DOHH2 (cell line): Measurements from ENCODE around the gene TLX2.

Experiments
- EZH2phosphoT487 ChIP-seq: fragments of 200-600 bp; sonication (generic); IDR thresholded peaks from 2 replicates; pipeline ENCODE4 v1.6.1; 2017; ENCODE audit warnings: borderline replicate concordance, mild to moderate bottlenecking, antibody characterized with exemption, low read length, moderate library complexity, mixed read lengths
- TF ChIP-seq, protein P1 (sequence below): fragments of 200-600 bp; sonication (generic); IDR thresholded peaks from one replicate; pipeline ENCODE4 v1.5.1; 2014; ENCODE audit warnings: antibody characterized with exemption, mild to moderate bottlenecking, low read depth, low read length; ENCODE audit not compliant: poor library complexity, severe bottlenecking

DNA sequence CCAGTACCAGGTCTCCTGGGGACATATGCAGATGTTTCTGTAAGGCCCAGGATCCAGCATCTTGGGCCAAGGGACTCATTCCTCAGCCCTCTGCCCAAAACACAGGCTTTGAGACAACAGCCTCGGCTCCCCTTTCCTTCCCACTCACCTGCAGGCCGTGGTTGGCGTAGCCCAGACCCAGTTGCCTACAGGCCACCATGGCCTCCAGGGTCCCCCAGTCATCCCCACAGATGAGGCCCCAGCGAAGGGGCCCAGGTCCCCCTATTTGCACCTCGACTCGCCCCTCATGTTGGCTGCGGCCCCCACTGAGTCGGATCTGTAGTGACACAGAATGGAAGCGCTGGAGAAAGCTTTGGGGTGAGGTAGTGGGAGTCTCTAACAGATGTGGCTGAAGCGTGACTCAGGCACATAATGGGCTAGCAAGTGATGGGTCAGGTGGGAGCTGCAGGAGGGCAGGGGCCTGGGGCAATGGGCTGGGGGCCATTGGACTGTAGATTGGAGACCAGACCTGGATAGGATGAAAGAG lies 21.3 kb downstream of the TLX2 start:
- TF ChIP-seq, protein P1, sequence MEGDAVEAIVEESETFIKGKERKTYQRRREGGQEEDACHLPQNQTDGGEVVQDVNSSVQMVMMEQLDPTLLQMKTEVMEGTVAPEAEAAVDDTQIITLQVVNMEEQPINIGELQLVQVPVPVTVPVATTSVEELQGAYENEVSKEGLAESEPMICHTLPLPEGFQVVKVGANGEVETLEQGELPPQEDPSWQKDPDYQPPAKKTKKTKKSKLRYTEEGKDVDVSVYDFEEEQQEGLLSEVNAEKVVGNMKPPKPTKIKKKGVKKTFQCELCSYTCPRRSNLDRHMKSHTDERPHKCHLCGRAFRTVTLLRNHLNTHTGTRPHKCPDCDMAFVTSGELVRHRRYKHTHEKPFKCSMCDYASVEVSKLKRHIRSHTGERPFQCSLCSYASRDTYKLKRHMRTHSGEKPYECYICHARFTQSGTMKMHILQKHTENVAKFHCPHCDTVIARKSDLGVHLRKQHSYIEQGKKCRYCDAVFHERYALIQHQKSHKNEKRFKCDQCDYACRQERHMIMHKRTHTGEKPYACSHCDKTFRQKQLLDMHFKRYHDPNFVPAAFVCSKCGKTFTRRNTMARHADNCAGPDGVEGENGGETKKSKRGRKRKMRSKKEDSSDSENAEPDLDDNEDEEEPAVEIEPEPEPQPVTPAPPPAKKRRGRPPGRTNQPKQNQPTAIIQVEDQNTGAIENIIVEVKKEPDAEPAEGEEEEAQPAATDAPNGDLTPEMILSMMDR, result no peak
- no peak for TF ChIP-seq EZH2phosphoT487
